NCI-H774 (cell line): Measurements from ENCODE around the gene TMEM81.

ENCODE experiments used
- DNase-seq: peaks from one replicate; lab custom pipeline; 2025; lab: John Stamatoyannopoulos, UW

TMEM81 gene

GRCh38 chr1:205059660-205060059, 24.6 kb downstream of the TMEM81 start:
- no peak for DNase-seq

DNA sequence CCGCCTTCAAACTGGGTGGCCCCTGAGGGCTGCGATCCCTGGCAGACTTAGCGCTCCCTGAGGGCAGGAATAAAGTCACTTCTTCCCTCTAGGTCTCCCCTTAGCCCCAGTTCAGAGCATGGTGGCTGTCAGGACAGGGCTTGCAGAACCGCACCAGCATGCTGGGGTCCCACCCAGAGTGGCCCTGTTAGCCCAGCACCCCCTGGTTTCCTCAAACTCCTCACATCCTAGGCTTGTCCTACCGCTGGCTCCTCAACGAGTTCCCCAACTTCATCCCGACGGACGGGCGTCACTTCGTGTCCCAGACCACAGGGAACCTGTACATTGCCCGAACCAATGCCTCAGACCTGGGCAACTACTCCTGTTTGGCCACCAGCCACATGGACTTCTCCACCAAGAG, 25.4 kb downstream of the TMEM81 start:
- no peak for DNase-seq

DNA sequence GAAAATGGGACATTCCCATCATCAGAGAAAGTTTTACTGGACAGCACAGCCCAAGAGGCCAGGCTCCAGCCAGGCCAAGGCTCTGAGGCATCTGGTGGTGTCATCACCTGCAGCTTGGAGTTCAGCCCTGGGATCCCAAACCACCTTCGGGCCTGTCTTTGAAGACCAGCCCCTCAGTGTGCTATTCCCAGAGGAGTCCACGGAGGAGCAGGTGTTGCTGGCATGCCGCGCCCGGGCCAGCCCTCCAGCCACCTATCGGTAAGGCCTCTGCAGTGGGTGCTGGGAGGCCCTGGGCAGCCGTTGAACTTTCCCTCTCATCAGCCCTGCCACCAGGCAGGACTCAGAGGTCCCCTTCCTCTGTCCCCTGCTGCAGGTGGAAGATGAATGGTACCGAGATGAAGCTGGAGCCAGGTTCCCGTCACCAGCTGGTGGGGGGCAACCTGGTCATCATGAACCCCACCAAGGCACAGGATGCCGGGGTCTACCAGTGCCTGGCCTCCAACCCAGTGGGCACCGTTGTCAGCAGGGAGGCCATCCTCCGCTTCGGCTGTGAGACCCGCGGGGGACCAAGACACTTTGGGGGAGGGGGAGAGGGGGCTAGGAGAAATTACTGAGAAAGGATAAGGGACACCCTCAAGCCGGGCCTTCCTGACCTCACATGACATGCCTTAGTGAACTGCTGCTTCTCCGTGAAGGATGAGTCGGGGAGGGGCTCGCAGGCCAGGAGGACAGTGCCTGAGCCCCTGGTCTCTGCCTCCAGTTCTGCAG, 26.3 kb downstream of the TMEM81 start:
- DNase-seq, result no peak

DNA sequence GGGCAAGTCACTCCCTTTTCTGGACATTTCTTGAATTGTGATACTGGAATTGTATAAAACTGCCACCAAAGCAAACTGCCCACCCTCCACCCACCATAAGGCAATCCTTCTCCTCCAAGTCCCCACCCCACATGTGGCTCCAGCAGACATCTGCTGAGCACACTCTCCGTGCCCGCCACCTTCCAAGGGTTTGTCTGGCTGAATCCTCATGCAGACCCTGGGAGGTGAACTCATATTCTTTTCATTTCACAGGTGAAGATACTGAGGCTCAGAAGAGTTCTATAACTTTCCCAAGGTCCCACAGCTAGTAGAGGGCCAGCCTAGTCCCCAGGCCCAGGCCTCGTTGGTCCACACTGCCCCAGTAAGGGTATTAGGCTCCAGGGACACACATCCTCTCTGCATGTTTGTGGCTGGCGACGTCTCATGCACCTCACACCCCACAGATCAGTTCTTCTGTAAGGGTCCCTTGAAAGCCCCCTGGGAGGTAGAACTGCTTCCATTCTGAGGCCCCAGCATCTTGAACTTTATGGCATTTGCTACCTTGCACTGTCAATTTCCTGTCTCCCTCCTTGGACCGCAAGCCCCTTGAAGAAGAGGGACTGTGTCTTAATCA, 27.2 kb downstream of the TMEM81 start:
- DNase-seq, result no peak

GRCh38 chr1:205056188-205056611, 28.1 kb downstream of the TMEM81 start:
- DNase-seq, result no peak

DNA sequence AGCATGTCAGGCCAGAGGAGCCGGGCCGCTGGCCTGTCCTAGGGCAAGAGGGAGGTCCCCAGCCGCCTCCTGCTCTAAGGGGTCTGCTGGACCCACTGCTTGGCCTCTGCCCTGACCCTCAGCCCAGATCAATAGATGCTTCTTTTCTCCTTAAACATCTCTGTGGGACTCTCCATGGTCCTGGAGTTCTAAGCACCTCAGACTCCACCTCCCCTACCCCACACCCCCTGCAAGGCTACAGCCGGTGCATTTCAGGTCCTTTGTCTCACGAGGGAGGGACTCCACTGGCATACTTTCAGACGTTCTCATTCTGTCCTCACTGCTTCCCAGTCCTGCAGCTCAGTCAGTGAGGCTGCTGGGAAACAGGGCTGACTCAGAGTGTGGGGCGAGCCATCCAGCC, 30.2 kb downstream of the TMEM81 start:
- DNase-seq, result no peak

DNA sequence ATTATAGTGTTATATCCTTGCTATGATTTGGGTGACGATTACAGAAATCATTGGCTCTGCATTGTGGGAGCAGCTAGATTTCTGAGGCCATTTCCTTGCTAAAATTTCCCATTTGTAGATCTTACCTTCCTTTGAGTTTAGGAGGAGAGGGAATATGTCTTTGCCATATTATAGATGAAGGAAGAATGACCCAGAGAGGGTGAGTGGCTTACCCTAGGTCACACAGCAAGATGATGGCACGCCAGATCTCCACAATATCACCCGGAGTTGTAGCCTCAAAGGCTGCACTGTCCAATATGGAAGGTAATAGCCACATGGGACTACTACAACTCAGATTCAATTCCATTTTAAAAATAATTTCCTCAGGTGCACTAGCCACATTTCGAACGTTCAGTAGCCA, 31.0 kb downstream of the TMEM81 start:
- no peak for DNase-seq

DNA sequence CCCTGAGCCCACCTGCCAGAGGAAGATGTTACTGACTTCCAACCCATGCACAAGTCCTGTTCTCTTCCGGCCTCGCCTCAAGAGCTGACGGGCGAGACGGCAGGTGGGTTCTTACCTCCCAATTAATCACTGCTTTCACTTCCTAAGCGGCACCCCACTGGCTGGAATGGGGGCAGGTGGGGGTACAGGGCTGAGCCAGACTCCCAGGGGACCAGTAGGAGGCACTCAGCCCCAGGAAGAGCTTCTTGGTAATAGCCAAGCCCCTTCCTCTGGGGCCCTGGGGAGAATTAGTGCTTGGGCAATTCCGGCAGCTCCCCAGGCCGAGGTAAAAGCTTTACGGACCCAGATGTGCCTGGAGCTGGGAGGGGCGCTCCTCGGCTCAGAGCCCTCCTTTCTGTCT, 31.6 kb downstream of the TMEM81 start:
- no peak for DNase-seq

GRCh38 chr1:205049479-205049878, 34.8 kb downstream of the TMEM81 start:
- DNase-seq, result no peak

DNA sequence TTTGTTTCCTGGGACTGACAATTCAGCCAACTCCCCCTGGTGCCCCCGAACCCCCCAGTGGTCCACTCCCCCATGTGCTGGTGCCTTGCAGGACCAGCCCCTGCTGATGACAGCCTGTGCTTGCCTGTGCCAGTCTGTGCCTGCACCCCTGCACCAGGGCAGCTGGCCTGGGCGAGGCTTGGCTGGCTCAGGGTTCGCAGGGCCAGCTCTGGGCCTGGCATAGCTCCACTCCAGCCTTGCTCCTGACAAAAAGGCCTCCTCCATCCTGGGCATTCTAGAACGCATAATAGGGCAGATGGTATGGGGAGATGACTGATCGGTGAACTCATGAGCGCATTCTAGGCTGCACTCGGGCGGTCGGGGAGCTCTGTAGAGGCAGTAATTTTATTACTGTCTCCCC, 35.9 kb downstream of the TMEM81 start:
- DNase-seq, result no peak

GRCh38 chr1:205047764-205048231, 36.5 kb downstream of the TMEM81 start:
- no peak for DNase-seq

- DNase-seq, result no peak
Observed at GRCh38 chr1:205046870-205047269, 37.4 kb downstream of the TMEM81 start.

DNA sequence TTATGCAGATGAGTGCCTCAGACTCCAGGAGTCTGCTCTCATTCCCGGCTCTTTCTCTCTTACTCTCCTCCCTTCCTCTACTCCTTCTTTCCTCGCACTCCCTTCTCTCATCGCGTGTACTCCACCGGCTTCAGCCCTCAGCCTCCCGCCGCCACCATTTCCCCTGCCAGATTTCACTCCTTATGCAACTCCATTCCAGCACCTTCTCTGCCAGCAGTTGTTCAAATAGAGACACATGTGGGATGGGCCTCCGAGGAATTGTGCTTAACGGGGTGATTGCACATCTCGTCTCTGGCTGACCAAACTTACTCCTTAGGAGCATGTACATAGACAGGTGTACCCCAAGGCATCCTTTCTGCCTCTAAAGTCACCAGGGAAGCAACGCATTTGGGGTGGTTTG, 39.1 kb downstream of the TMEM81 start:
- DNase-seq, result no peak

- no peak for DNase-seq
Observed at GRCh38 chr1:205044741-205045140, 39.5 kb downstream of the TMEM81 start.

GRCh38 chr1:205043866-205044265, 40.4 kb downstream of the TMEM81 start:
- DNase-seq, result no peak

DNA sequence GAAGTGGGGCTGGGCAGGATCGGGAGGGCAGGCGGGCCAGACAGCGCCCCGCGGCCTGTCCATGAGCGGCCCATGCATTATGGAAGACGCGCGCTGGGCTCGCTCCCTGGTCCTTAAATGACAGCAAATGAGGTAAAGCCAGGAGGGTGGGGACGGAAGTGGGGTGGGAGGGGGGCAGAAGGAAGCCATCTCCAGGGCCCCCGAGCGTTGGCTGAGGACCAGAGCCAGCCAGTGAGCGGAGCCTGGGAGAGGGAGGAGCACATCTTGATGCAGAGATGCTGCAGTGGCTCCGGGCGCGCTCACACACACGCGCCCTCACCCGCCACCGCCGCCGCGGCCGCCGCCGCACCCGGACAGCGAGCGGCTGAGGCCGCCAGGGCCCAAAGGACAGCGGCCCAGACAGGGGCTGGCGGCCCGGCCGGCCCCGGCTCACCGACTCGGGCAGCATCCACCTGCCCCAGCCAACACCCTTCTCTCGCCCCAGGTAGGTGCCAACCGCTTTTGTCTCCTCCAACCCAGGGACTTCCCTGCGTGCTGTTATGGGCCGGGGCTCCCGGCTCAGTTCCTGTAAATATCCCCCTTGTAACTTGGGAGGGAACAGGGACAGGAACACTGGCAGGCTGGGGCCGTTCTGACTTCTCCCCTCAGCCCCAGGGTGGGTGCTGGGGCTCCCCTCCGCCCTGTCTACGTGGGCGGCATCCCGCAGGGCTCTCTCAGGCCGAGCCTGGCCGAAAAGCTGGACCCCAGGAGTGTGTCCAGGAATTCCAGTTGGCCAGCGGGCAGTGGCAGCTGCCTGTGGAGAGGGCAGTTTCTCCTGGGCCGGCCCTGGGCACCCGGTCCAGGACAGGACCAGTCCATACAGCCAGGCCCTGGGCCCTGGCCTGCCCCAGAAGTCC, 41.1 kb downstream of the TMEM81 start, which contains the start of gene CNTN2:
Gene CNTN2 (plus strand): TSS at position 302 of the 896 bp plus-strand sequence. CDS start 9,974 bp downstream, outside the sequence.
- no peak for DNase-seq

- no peak for DNase-seq
Observed at GRCh38 chr1:205041998-205042910, 42.0 kb downstream of the TMEM81 start.

DNA sequence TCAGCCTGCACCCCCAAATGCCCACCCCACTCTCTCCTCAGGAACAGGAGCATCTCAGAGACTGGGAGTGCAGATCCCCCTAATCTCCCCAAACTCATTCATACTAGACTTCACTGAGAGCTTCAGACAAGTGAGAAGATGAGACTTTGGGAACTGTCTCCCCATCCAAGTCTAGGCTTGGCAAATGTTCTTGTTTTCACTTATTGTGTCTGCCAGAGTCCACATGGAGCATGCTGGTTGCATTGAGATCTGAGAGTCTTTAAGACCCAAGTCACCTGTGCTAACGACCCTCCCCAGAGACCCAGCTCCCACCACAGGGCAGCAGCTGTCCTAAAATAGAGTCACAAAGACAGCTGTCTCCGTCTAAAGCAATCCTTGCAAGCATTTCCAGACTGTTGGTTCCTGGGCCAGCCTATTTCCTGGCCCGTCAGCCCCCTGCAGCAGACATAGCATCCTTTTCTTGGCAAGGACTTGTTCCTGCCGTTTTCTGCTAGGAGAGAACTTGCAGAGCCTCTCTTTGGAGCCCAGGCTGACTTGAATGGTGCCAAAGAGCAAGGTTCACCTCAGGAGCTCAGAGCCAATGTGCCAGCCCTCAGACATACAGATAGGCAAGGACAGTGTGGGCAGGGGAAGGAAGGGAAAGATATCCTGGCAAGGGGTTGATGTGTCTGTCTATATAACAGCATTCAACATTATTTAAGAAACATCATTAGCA, 43.1 kb downstream of the TMEM81 start:
- DNase-seq, result no peak

- no peak for DNase-seq
Observed at GRCh38 chr1:205038132-205038786, 46.0 kb downstream of the TMEM81 start.

- DNase-seq, result no peak
Observed at GRCh38 chr1:205037539-205037938, 46.7 kb downstream of the TMEM81 start.
